Fibroblast of villous mesenchyme (primary cell): ENCODE data around the gene BCL2L11. TPM values are rescaled to one million over a fixed set of nuclear protein-coding genes. Genes with fewer than 3 reads are reported as not detected.

Source experiments
- DNase-seq: peaks from one replicate; pipeline ENCODE4 v3.0.0-alpha.2; 2010; ENCODE audit warnings: low read depth
- H3K4me3 ChIP-seq: 2 replicates; pipeline ENCODE4 v1.5.1; 2011; ENCODE audit warnings: low read depth, mild to moderate bottlenecking, low read length
- total RNA-seq: library from RNA; depleted of rRNA; stranded (reverse); fragments of >200 nt; gene quantifications from 2 replicates; pipeline ENCODE4 v1.2.3, GENCODE V29; 2012
- TF ChIP-seq, protein P1 (sequence below): IDR thresholded peaks from 2 replicates; pipeline ENCODE4 v1.5.1; 2012; ENCODE audit warnings: low read depth, mild to moderate bottlenecking, low read length; ENCODE audit not compliant: insufficient read depth

BCL2L11 gene
- total RNA-seq, 1 donor: 0.86 TPM

DNA sequence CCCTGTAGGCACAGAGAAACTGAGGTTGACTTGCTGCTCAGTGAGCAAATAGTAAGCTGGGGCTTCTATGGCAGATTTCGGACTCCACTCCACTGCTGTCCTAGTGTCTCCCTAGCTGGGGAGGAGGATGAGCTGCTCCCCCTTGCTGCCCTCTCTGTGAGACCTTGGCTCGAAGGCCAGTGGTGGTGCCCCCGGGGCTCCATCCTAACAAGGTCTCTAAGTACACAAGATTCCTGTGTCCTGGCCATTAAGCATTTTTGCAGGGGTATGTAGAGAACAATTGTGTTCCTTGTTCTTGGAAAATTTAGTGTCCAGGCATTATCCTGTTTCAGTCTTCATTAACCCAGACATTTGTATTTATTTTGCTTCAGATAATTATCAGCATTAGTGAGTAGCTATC lies 21.3 kb upstream of the BCL2L11 start:
- TF ChIP-seq, protein P1, sequence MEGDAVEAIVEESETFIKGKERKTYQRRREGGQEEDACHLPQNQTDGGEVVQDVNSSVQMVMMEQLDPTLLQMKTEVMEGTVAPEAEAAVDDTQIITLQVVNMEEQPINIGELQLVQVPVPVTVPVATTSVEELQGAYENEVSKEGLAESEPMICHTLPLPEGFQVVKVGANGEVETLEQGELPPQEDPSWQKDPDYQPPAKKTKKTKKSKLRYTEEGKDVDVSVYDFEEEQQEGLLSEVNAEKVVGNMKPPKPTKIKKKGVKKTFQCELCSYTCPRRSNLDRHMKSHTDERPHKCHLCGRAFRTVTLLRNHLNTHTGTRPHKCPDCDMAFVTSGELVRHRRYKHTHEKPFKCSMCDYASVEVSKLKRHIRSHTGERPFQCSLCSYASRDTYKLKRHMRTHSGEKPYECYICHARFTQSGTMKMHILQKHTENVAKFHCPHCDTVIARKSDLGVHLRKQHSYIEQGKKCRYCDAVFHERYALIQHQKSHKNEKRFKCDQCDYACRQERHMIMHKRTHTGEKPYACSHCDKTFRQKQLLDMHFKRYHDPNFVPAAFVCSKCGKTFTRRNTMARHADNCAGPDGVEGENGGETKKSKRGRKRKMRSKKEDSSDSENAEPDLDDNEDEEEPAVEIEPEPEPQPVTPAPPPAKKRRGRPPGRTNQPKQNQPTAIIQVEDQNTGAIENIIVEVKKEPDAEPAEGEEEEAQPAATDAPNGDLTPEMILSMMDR: no peak
- H3K4me3 ChIP-seq: no peak overlapping the region
- no peak for DNase-seq

DNA sequence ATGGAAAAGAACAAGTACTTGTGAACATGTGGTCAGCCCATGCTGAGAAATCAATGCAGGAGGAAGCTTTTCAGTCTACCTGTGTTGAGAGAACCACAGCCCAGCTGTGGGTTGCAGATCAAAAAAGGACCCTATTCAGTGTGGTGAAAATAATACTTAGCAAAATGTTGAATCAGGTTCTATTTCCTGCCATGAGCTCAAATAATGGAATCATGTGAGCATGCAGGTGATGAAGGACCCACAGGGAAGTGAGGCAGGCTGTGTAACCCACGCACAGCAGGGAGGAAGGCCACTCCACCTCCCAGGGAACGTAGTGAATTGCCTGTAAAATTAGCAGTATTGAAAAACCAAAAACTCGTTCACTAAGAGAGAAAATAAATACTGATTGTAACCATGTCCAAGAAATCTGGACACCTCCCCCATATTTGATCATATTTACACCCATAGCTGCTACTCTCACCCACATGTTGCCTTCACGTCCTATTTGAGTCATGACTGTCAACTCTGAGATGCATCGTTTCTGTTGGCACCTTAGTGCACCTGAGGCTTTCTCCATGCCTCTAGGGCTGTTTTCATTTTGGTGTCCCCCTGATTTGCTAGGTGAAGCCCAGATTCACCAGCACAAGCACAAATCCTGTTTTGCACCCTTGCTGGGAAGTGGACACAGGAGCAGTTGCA lies 20.5 kb upstream of the BCL2L11 start:
- DNase-seq: no peak
- TF ChIP-seq, protein P1: no peak
- no peak overlapping the region for H3K4me3 ChIP-seq

DNA sequence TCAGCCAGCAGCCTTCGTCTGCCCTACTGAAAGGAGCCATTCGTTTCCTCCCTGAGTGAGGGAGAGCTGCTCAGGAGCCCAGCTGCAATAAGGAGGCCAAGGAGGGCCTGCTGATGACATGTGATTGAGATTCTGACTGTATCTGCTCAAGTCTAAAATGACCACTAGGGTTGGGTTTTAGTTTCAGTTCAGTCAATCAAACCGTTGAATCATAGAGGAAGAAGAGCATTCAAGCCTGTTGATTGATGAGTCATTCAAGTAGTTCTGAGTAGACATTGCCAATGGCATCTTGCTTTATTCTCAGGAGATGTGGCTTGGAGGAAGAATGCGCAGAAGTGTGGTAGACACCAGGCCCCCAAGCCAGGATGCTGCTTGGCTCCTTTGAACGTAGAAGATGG lies 19.9 kb upstream of the BCL2L11 start:
- no peak overlapping the region for H3K4me3 ChIP-seq
- TF ChIP-seq, protein P1: no peak
- no peak for DNase-seq

DNA sequence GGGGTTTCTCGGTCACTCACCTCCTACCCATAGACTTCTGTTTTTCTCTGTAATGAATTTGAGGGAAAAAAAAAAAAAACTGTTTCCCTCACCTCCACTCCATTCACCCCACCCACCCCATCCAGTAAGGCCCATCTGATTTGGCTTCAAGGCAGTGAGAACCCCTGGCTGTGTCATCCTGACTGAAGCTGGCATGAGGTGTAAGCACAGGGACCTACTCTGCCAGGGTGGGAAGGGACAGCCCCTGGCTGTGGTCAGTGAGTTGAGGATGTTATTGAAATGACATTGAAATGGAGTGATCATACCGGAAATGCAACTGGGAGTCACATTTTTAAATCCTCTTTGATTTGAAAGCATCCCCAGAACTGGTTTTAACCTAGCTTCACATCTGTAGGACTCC lies 19.1 kb upstream of the BCL2L11 start:
- no peak overlapping the region for H3K4me3 ChIP-seq
- TF ChIP-seq, protein P1: no peak
- DNase-seq: no peak

DNA sequence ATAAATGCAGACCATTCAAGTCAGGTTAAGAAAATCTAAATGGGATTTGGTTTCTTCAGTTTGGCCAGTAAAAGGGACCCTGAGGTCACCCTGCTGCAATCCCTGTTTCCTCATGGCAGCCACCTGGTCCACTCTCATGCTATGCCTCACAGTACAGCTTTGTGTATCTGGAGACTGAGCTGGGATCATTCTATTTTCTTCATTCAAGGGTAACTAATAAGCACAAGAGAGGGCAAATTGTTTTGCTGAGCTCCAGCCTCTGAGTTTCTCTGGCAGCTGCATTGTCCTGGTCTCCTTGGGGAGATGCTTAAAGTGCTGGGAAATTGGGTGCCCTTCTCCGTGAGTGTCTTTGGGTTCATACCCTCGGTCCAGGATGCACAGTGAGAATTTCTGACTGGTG lies 18.5 kb upstream of the BCL2L11 start:
- H3K4me3 ChIP-seq: no peak overlapping the region
- TF ChIP-seq, protein P1: no peak
- no peak for DNase-seq

DNA sequence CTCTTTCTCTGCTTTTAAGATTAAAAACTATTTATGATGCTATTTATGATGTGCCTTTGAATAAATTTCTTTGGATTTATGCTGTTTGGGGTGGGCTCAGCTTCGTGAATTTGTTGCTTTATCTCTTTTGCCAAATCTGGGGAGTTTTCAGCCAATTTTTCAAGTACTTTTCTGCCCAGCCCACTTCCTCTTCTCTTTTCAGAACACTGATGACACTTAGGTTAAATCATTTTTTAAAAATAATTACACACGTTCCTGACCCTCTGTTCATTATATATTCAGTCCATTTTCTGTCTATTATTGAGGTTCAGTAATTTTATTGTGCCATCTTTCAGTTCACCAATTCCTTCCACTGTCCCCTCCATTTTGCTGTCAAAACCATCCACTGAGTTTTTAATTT lies 14.8 kb upstream of the BCL2L11 start:
- H3K4me3 ChIP-seq: no peak overlapping the region
- TF ChIP-seq, protein P1: no peak
- DNase-seq: no peak

DNA sequence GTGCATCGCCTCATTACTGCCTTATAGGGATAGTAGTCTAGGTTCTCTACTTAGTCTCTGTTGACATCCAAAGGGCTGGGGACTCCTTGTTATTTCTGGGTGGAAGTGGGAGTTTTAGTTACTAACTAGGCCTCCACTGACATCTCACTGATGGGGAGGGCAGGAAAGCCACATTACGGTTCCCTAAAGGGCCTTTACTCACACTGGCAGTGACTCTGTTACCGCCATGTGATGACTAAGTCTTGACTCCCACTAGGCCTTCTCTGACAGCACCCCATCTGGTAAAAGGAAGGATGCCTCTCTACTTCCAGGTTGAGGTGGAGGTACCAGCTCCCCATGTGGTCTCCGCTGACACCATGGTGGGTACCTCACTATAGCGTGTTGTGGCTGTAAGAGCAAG lies 14.0 kb upstream of the BCL2L11 start:
- no peak for DNase-seq
- TF ChIP-seq, protein P1: no peak
- no peak overlapping the region for H3K4me3 ChIP-seq
